H9 (cell line): ENCODE data around the gene SLC39A7. TPM values are rescaled to one million over a fixed set of nuclear protein-coding genes. Genes with fewer than 3 reads are reported as not detected.
A peak's percentile ranks its signal among the peaks of the same experiment; 100 is the strongest.

Experiments used
- DNase-seq: peaks from one replicate; pipeline ENCODE4 v3.0.0-alpha.2; 2017
- H2AFZ ChIP-seq: one replicate; pipeline ENCODE4 v1.6.1; 2013; ENCODE audit warnings: mild to moderate bottlenecking, low read length, control low read depth, moderate library complexity
- H2AK5ac ChIP-seq: 2 replicates; pipeline ENCODE4 v1.6.1; 2013; ENCODE audit warnings: low read length, control low read depth, mixed read lengths; ENCODE audit not compliant: insufficient read length
- H2BK120ac ChIP-seq: one replicate; pipeline ENCODE4 v1.6.1; 2013; ENCODE audit warnings: low read depth, mild to moderate bottlenecking, low read length, control low read depth, inconsistent platforms; ENCODE audit not compliant: poor library complexity, severe bottlenecking
- H2BK12ac ChIP-seq: 2 replicates; pipeline ENCODE4 v1.6.1; 2013; ENCODE audit warnings: low read length, control low read depth, mixed read lengths, low read depth; ENCODE audit not compliant: insufficient read length
- H2BK15ac ChIP-seq: 2 replicates; pipeline ENCODE4 v1.6.1; 2013; ENCODE audit warnings: low read depth, low read length, control low read depth
- H2BK20ac ChIP-seq: one replicate; pipeline ENCODE4 v1.6.1; 2013; ENCODE audit warnings: low read depth, mild to moderate bottlenecking, low read length, control low read depth, inconsistent platforms; ENCODE audit not compliant: poor library complexity, severe bottlenecking
- H2BK5ac ChIP-seq: 2 replicates; pipeline ENCODE4 v1.6.1; 2013; ENCODE audit warnings: low read length, control low read depth, mixed read lengths; ENCODE audit not compliant: insufficient read length
- H3K14ac ChIP-seq: 2 replicates; pipeline ENCODE4 v1.6.1; 2013; ENCODE audit warnings: low read length, control low read depth; ENCODE audit not compliant: insufficient read depth
- H3K18ac ChIP-seq: 2 replicates; pipeline ENCODE4 v1.6.1; 2013; ENCODE audit warnings: low read depth, mild to moderate bottlenecking, mixed read lengths, low read length, control low read depth; ENCODE audit not compliant: insufficient read length
- H3K23ac ChIP-seq: 2 replicates; pipeline ENCODE4 v1.6.1; 2013; ENCODE audit warnings: low read length, control low read depth, mixed read lengths, low read depth; ENCODE audit not compliant: insufficient read length
- H3K23me2 ChIP-seq: 2 replicates; pipeline ENCODE4 v1.6.1; 2013; ENCODE audit warnings: low read depth, mild to moderate bottlenecking, mixed read lengths, low read length, control low read depth; ENCODE audit not compliant: insufficient read length, poor library complexity, severe bottlenecking
- H3K27ac ChIP-seq: 2 replicates; pipeline ENCODE4 v1.5.1; 2013; ENCODE audit warnings: low read length, control low read depth, mixed read lengths, low read depth; ENCODE audit not compliant: insufficient read length
- H3K27me3 ChIP-seq: 2 replicates; pipeline ENCODE4 v1.6.1; 2013; ENCODE audit warnings: low read length, control low read depth, inconsistent platforms; ENCODE audit not compliant: insufficient read depth
- H3K4ac ChIP-seq: 2 replicates; pipeline ENCODE4 v1.6.1; 2013; ENCODE audit warnings: low read depth, mild to moderate bottlenecking, control low read depth, inconsistent platforms, low read length, moderate library complexity
- H3K4me1 ChIP-seq: 2 replicates; pipeline ENCODE4 v1.6.1; 2013; ENCODE audit warnings: low read length, control low read depth, inconsistent platforms; ENCODE audit not compliant: insufficient read depth
- H3K4me2 ChIP-seq: 2 replicates; pipeline ENCODE4 v1.6.1; 2013; ENCODE audit warnings: low read length, control low read depth, mixed read lengths; ENCODE audit not compliant: insufficient read length, insufficient read depth
- H3K56ac ChIP-seq: 2 replicates; pipeline ENCODE4 v1.6.1; 2013; ENCODE audit warnings: low read depth, mild to moderate bottlenecking, mixed read lengths, low read length, control low read depth; ENCODE audit not compliant: insufficient read length
- H3K79me1 ChIP-seq: 2 replicates; pipeline ENCODE4 v1.6.1; 2013; ENCODE audit warnings: low read depth, mild to moderate bottlenecking, moderate library complexity, low read length, control low read depth, inconsistent platforms; ENCODE audit not compliant: insufficient read depth, poor library complexity, severe bottlenecking
- H3K79me2 ChIP-seq: 2 replicates; pipeline ENCODE4 v1.6.1; 2013; ENCODE audit warnings: low read length, control low read depth, inconsistent platforms; ENCODE audit not compliant: insufficient read depth
- H3K9ac ChIP-seq: 2 replicates; pipeline ENCODE4 v1.6.1; 2013; ENCODE audit warnings: low read length, control low read depth, mixed read lengths; ENCODE audit not compliant: insufficient read length; ENCODE audit errors: extremely low read depth
- H3K9me3 ChIP-seq: one replicate; pipeline ENCODE4 v1.6.1; 2013; ENCODE audit warnings: low read depth, low read length, inconsistent platforms; ENCODE audit not compliant: control insufficient read depth
- H3T11ph ChIP-seq: one replicate; pipeline ENCODE4 v1.6.1; 2013; ENCODE audit warnings: mild to moderate bottlenecking, low read length, control low read depth, inconsistent platforms
- H4K20me1 ChIP-seq: one replicate; pipeline ENCODE4 v1.6.1; 2013; ENCODE audit not compliant: control insufficient read depth, insufficient read length, insufficient read depth
- H4K5ac ChIP-seq: 2 replicates; pipeline ENCODE4 v1.6.1; 2013; ENCODE audit warnings: low read depth, mild to moderate bottlenecking, mixed read lengths, low read length, control low read depth; ENCODE audit not compliant: insufficient read length
- H4K8ac ChIP-seq: replicated peaks from 2 replicates; pipeline ENCODE4 v1.6.1; 2013; ENCODE audit warnings: low read length, control low read depth, mixed read lengths, low read depth; ENCODE audit not compliant: insufficient read length
- H4K91ac ChIP-seq: 2 replicates; pipeline ENCODE4 v1.6.1; 2013; ENCODE audit warnings: low read depth, mild to moderate bottlenecking, moderate library complexity, mixed read lengths, low read length, control low read depth; ENCODE audit not compliant: insufficient read length
- H3K27ac Mint-ChIP-seq, 3 experiments: 2 replicates in 2 of 3; 3 replicates in 1 of 3; pipeline ENCODE4 v1.8.0; 2020 to 2021; ENCODE audit warnings: mixed read lengths in 3 of 3, mild to moderate bottlenecking in 1 of 3, moderate library complexity in 1 of 3
- H3K27me3 Mint-ChIP-seq: 2 replicates; pipeline ENCODE4 v1.8.0; 2021; ENCODE audit warnings: low read depth, mild to moderate bottlenecking, moderate library complexity, mixed read lengths
- H3K36me3 Mint-ChIP-seq, 3 experiments: 2 replicates in 2 of 3; 3 replicates in 1 of 3; pipeline ENCODE4 v1.8.0; 2020 to 2021; ENCODE audit warnings: low read depth in 3 of 3, mixed read lengths in 3 of 3; ENCODE audit not compliant: insufficient read depth in 1 of 3
- H3K4me1 Mint-ChIP-seq, 2 experiments: 2 replicates each; pipeline ENCODE4 v1.8.0; 2020; ENCODE audit warnings: mixed read lengths in 2 of 2
- H3K4me3 Mint-ChIP-seq, 2 experiments: 2 replicates in 1 of 2; 3 replicates in 1 of 2; pipeline ENCODE4 v1.8.0; 2020 to 2021; ENCODE audit warnings: mild to moderate bottlenecking in 2 of 2, mixed read lengths in 2 of 2, moderate library complexity in 1 of 2
- H3K9me3 Mint-ChIP-seq, 2 experiments: 2 replicates in 1 of 2; 3 replicates in 1 of 2; pipeline ENCODE4 v1.8.0; 2020; ENCODE audit warnings: mild to moderate bottlenecking in 2 of 2, mixed read lengths in 2 of 2, moderate library complexity in 1 of 2
- CTCF ChIP-seq: fragments of 200-600 bp; sonication (generic); conservative IDR thresholded peaks from 3 replicates; pipeline ENCODE4 v1.8.0; 2021; ENCODE audit warnings: antibody characterized with exemption, mild to moderate bottlenecking
- WGBS: extraction: QIAGEN DNeasy Blood & Tissue Kit; methylation state at CpG from one replicate; pipeline ENCODE4 v1.1.7; 2013; ENCODE audit warnings: missing lambda C conversion rate, low lambda C conversion rate, mixed read lengths; ENCODE audit not compliant: insufficient read length; ENCODE audit errors: extremely low coverage; 5-methylcytosine and 5-hydroxymethylcytosine counted together
- total RNA-seq: library from RNA; stranded (reverse); gene quantifications from 2 replicates; pipeline ENCODE4 v1.2.1, GENCODE V29; 2021

SLC39A7 gene
- total RNA-seq, 1 experiment from 2014 or later: 107 TPM

GRCh38 chr6:33249732-33250630 lies 49.3 kb downstream of the SLC39A7 start:
- no peak for DNase-seq
- Histone ChIP-seq H3K23ac (no peak overlapping the region), H2AK5ac (no peak overlapping the region), H3K27ac (no peak overlapping the region), H3K27me3 (no peaks in the 10 kb centered on the region; the same call in 1 of the 2 replicates), H3K9me3 (no peaks in the 10 kb centered on the region), H3K56ac (no peak overlapping the region), H3K9ac (peak overlapping the region; percentile 58), H2BK15ac (no peak overlapping the region), H2AFZ (no peak overlapping the region), H3K4me2 (peak overlapping the region; percentile 77), H2BK12ac (no peak overlapping the region), H3K14ac (peak overlapping the region; percentile 41), H2BK120ac (no peak overlapping the region), H3K4me1 (no peaks in the 10 kb centered on the region; the same call in 1 of the 2 replicates), H2BK20ac (no peak overlapping the region), H4K5ac (no peak overlapping the region), H3K79me2 (no peaks in the 10 kb centered on the region), H3K23me2 (peaks cover 17% of the 10 kb centered on the region), H4K8ac (no peak overlapping the region), H2BK5ac (no peak overlapping the region), H3T11ph (no peak overlapping the region), H4K20me1 (no peaks in the 10 kb centered on the region), H3K4ac (no peak overlapping the region), H4K91ac (no peak overlapping the region), H3K18ac (peak overlapping the region; percentile 66), H3K79me1 (no peaks in the 10 kb centered on the region)
- no peak for TF ChIP-seq CTCF
- peaks cover 20 to 22% of the 10 kb centered on the region in 2 experiments for H3K4me1 Mint-ChIP-seq
- H3K4me3 Mint-ChIP-seq: peak overlapping the region; percentile 74 to 83
- no peaks in the 10 kb centered on the region; a peak in 1 of 5 replicates for H3K9me3 Mint-ChIP-seq
- peaks cover 37% of the 10 kb centered on the region for H3K27me3 Mint-ChIP-seq
- H3K27ac Mint-ChIP-seq: peak overlapping the region in 2 of 3 experiments; percentile 57 to 76; a peak in 3 of 7 replicates
- WGBS: no CpG with 5 or more reads among the region's 15 CpGs
- H3K36me3 Mint-ChIP-seq: peaks cover 8 to 24% (median 20%) of the 10 kb centered on the region in 3 experiments; a peak in 6 of 7 replicates
